AG04450 (cell line): ENCODE measurements around the gene SART3. TPM values are rescaled to one million over a fixed set of nuclear protein-coding genes. Genes with fewer than 3 reads are reported as not detected.

Experiments used
- CTCF ChIA-PET: fragments of 300-600, 350-600 bp; formaldehyde crosslinking; extraction: SDS; loops from one replicate; lab custom pipeline; 2022; ENCODE audit warnings: antibody characterized with exemption, inconsistent platforms; lab: Charles Lee
- POLR2A ChIA-PET: fragments of 350-600 bp; formaldehyde crosslinking; extraction: SDS; loops from one replicate; lab custom pipeline; 2021; ENCODE audit warnings: antibody characterized with exemption, inconsistent platforms; lab: Yijun Ruan, JAX
- DNase-seq: peaks from one replicate; pipeline ENCODE4 v3.0.0-alpha.2; 2011; ENCODE audit warnings: low read depth, low spot score
- H3K27ac ChIP-seq: one replicate; pipeline ENCODE4 v1.5.1; 2012; ENCODE audit warnings: low read depth, low read length, control low read depth
- H3K27me3 ChIP-seq: one replicate; pipeline ENCODE4 v1.6.0; 2012; ENCODE audit warnings: low read length; ENCODE audit not compliant: control insufficient read depth, insufficient read depth
- H3K4me3 ChIP-seq: 2 replicates; pipeline ENCODE4 v1.5.1; 2011; ENCODE audit warnings: mild to moderate bottlenecking, low read depth, low read length, control low read depth
- H3K9me3 ChIP-seq: 2 replicates; pipeline ENCODE4 v1.5.1; 2012; ENCODE audit warnings: low read length; ENCODE audit not compliant: control insufficient read depth, insufficient read depth
- polyA plus RNA-seq: library from polyadenylated mRNA; depleted of rRNA; stranded (reverse); fragments of >200 nt; gene quantifications from 2 replicates; pipeline ENCODE4 v1.2.3, GENCODE V29; 2011
- TF ChIP-seq, protein P1 (sequence below): IDR thresholded peaks from 2 replicates; pipeline ENCODE4 v1.5.1; 2011; ENCODE audit warnings: low read depth, low read length, control low read depth, inconsistent platforms

The SART3 gene
- polyA plus RNA-seq, 1 experiment = 23.9 TPM

DNA sequence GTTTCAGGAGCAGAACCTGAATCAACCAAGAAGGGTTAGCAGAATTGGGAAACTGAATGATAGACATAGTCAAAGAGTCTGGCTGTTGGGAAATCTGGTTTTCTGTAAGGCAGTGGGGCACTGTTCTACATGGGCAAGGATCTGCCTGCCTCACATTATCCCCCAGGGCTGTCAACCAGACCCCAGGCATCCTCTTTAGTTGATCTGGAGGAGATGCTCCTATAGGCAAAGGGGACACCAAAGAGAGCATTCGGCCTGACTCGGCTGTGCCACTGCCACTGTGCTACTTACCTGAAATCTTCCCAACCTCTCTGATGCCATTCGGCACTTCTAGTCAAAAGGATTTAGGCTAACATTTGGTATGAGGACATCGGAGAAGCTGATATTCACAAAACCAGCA is 5.5 kb upstream of the SART3 start:
- no peak for DNase-seq
- Histone ChIP-seq H3K9me3 (no peaks in the 10 kb centered on the region), H3K4me3 (no peak overlapping the region), H3K27ac (no peak overlapping the region), H3K27me3 (no peaks in the 10 kb centered on the region)
- CTCF ChIA-PET = interaction anchor here (0.9 to 15.8 kb wide), 4 partner anchors 8 to 384 kb away, joined by 3 to 508 read pairs (median 18); no protein-coding TSS in a partner anchor
- POLR2A ChIA-PET = interaction anchor here (0.5 kb wide), 1 partner anchor 62 kb away, joined by 7 read pairs; no protein-coding TSS in a partner anchor
- TF ChIP-seq, protein P1, sequence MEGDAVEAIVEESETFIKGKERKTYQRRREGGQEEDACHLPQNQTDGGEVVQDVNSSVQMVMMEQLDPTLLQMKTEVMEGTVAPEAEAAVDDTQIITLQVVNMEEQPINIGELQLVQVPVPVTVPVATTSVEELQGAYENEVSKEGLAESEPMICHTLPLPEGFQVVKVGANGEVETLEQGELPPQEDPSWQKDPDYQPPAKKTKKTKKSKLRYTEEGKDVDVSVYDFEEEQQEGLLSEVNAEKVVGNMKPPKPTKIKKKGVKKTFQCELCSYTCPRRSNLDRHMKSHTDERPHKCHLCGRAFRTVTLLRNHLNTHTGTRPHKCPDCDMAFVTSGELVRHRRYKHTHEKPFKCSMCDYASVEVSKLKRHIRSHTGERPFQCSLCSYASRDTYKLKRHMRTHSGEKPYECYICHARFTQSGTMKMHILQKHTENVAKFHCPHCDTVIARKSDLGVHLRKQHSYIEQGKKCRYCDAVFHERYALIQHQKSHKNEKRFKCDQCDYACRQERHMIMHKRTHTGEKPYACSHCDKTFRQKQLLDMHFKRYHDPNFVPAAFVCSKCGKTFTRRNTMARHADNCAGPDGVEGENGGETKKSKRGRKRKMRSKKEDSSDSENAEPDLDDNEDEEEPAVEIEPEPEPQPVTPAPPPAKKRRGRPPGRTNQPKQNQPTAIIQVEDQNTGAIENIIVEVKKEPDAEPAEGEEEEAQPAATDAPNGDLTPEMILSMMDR = no peak

DNA sequence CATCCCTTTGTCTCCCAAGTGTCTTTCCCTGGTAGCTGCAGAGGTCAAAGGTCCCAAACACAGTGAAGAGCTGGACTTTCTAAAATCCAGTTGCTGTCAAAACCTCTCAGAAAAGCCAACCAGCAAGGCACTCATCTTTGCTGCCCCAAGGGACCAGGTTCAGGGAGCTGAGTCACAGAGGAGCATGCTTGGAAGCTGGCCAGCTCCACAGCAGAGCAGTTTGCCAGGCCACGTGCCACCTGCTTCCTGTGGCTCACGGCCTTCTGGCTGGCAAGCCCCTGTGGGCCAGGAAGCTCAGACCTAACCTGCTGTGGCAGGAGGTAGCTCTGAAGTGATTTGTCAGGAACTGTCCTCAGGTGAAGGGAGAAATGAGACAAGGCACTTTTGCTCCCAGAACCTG is 5.0 kb upstream of the SART3 start:
- TF ChIP-seq, protein P1 = no peak
- Histone ChIP-seq H3K27me3 (no peaks in the 10 kb centered on the region), H3K9me3 (no peaks in the 10 kb centered on the region), H3K27ac (peak overlapping the region; percentile 34), H3K4me3 (no peak overlapping the region)
- DNase-seq = no peak
- ChIA-PET CTCF (interaction anchor here (0.9 to 15.8 kb wide), 3 partner anchors 8 to 238 kb away, joined by 3 to 508 read pairs (median 25); no protein-coding TSS in a partner anchor), POLR2A (interaction anchor here (0.5 kb wide), 2 partner anchors 62 to 260 kb away, joined by 3 to 7 read pairs; no protein-coding TSS in a partner anchor)

DNA sequence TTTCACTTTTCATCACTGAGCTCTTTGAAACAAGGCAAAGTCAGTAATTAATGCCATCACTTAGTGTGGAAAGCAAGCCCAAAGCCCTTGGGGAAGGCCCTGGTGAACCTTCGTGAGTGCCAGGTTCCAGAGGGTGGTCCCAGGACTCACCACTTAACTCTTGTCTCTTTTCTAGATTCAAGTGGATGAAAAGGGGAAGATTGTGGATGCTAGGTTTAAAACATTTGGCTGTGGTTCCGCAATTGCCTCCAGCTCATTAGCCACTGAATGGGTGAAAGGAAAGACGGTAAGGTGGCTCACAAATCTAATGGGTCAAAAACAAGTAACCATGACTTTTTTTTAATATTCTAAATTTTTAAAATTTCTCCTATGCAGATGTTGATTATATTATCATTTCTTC is 4.2 kb upstream of the SART3 start:
- CTCF ChIA-PET = interaction anchor here (0.5 to 15.8 kb wide), 15 partner anchors 8 to 698 kb away, joined by 3 to 508 read pairs (median 8); no protein-coding TSS in a partner anchor
- Histone ChIP-seq H3K4me3 (no peak overlapping the region), H3K27ac (no peak overlapping the region), H3K27me3 (no peaks in the 10 kb centered on the region), H3K9me3 (no peaks in the 10 kb centered on the region; the same call in 1 of the 2 replicates)
- POLR2A ChIA-PET = interaction anchor here (0.5 kb wide), 1 partner anchor 260 kb away, joined by 3 read pairs; no protein-coding TSS in a partner anchor
- no peak for DNase-seq
- TF ChIP-seq, protein P1 = no peak

DNA sequence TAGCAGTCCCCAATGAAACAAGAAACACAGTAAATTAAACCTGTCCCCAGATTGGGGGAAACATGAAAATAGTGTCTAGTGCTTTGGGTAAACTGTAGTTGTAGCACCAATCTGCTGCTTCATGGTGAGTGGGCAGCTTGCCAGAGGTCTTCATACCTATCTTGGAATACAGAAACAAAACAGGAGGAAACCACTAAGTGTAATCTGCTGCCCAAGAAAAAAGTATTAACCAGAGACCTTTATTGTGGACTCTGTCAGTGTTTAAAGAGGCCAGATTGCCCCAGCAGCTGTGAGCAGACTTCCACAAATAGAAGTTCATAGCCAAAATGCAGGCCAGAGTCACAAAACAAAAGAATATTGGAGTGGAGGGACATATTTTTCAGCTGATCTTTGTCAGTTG is 3.8 kb upstream of the SART3 start:
- no peaks in the 10 kb centered on the region; the same call in 1 of the 2 replicates for H3K9me3 ChIP-seq
- H3K27ac ChIP-seq = no peak overlapping the region
- H3K27me3 ChIP-seq = no peaks in the 10 kb centered on the region
- no peak overlapping the region for H3K4me3 ChIP-seq
- ChIA-PET POLR2A (no interaction called here), CTCF (interaction anchor here (0.5 to 15.8 kb wide), 20 partner anchors 8 to 698 kb away, joined by 3 to 508 read pairs (median 7); partner anchors contain the start of gene ALKBH2)
- DNase-seq = no peak
- TF ChIP-seq, protein P1 = no peak

DNA sequence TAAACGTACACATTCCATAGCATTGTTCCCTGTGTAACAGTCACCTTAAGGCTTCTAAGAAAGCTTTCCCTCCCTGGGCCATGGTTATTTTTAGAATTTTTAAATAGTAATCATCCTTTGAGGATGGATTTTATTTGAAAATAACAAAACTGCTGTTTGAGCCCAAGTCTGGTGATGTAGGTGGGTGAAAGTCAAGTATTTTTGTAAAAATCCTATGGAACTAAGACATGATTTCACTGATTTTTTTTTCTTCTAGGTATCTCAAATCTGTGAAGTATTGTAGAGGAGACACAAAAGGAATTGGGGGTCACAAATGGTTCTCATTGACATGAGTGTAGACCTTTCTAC is 2.8 kb upstream of the SART3 start:
- ChIA-PET CTCF (interaction anchor here (0.6 to 15.8 kb wide), 30 partner anchors 9 to 531 kb away, joined by 3 to 508 read pairs (median 4); partner anchors contain the start of genes ALKBH2 and TMEM119), POLR2A (interaction anchor here (0.6 kb wide), 1 partner anchor 286 kb away, joined by 4 read pairs; no protein-coding TSS in a partner anchor)
- H3K27me3 ChIP-seq = no peaks in the 10 kb centered on the region
- no peak overlapping the region for H3K27ac ChIP-seq
- H3K9me3 ChIP-seq = no peaks in the 10 kb centered on the region; the same call in 1 of the 2 replicates
- TF ChIP-seq, protein P1 = no peak
- no peak for DNase-seq
- peak overlapping the region; percentile 45 for H3K4me3 ChIP-seq
